HG02884 (cell line): ENCODE results near the gene NPHS2.
"Not testable (repeated sequence)": the region's sequence is repeated elsewhere in the genome, so short reads cannot be mapped to it uniquely, and the experiment has no call there.

ENCODE experiments used
- ATAC-seq: cut with Tn5 transposase; IDR thresholded peaks from one replicate; pipeline ENCODE4 v1.9.1; 2021; ENCODE audit warnings: mild to moderate bottlenecking, moderate library complexity; ENCODE audit not compliant: unreplicated experiment

The NPHS2 gene

DNA sequence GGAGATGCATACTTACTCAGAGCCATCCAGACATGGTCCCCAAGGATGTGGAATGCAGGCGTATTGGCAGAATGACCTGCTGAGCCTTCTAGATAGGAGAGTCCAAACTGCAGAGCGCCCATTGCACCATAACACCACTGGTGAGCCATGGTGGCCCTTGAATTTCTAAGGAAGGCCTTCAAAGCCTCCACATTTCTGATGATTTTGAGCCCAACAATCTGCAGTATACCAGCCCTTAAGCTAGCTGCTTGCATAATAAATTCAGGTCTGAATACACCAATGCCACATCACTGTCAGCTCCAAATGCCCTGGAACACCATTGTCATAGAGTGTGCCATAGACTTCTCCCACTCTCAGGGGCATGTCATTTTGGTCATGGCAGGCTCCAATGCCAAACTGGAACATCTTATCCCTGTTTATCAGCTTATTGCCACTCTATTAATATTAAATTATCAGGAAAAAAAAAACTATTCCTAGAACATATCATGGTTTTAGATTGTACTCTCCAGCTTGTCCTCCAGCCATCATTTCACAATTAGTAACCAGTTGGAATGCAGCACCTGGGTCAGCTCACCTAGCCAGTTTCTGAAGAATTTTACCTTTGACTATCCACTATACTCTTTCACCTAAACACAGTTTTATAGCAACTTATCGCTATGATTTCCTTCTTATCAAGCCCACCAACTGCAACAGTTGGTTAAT is 26.9 kb downstream of the NPHS2 start:
- no peak for ATAC-seq

GRCh38 chr1:179547021-179547535 is 28.7 kb downstream of the NPHS2 start:
- ATAC-seq: no peak

GRCh38 chr1:179545321-179545720 is 30.4 kb downstream of the NPHS2 start:
- no peak for ATAC-seq

- no peak for ATAC-seq
Measured at GRCh38 chr1:179541774-179542173, 34.0 kb downstream of the NPHS2 start.

DNA sequence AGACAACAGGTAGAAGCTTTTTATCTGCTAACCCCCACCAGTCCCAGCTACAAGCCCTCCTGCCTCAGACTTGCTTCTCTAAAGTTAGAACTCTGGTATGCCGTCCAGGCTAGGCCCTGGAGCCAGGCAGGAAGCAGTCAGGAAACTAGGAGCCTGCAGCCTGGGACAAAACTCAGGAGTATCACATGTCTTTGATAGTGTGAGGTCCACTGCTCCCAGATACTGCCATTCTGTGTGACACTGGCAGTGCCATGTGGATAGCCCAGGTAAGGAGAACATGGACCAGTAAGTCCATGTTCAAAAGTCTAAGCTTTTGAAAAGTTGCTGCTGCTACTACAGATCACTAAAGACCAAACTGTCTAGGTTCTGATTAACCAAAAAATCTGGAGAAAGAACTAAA is 45.4 kb downstream of the NPHS2 start:
- ATAC-seq: no peak

- ATAC-seq: no peak
Measured at GRCh38 chr1:179529482-179530195, 46.1 kb downstream of the NPHS2 start.

GRCh38 chr1:179518544-179518943 is 57.2 kb downstream of the NPHS2 start:
- not testable (repeated sequence) for ATAC-seq

- no peak for ATAC-seq
Measured at GRCh38 chr1:179516976-179517705, 58.6 kb downstream of the NPHS2 start.

DNA sequence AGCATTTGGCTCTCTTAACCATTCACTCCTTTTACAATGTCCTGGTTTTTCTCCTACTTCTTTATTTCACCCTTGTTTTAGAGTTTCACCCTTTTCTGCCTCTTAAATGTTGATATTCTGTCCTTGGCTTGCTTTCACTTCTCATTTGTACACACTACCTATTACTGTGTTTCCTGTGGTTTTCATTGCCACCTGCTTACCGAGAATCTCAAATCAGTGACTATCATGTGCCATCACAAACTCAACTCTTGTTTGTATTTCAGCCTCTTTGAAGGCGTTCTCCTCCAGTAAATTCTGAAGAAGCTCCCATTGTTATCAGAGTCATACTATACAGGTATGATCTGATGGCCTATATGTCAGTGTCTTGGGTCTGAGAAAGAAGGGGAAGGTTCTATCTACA is 65.7 kb downstream of the NPHS2 start:
- ATAC-seq: peak; percentile 75

DNA sequence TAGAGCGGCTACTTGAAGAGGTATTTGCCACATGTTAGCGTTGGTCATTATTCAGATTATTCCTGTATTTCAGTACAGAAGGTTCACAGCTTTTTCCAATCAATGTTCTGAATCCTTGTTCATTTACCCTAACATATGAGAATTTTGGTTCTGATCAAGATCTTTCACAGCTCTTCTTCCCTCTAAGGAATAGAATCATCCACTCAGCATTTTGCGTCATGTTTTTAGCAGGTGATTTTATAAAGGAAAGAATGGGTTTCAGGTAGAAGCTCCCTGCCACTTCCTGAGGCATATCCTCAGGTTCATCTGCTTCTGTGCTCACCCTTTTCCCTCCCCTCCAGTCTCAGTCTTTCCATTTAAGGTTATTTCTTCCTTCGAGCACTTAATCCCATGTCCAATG is 66.4 kb downstream of the NPHS2 start:
- no peak for ATAC-seq

DNA sequence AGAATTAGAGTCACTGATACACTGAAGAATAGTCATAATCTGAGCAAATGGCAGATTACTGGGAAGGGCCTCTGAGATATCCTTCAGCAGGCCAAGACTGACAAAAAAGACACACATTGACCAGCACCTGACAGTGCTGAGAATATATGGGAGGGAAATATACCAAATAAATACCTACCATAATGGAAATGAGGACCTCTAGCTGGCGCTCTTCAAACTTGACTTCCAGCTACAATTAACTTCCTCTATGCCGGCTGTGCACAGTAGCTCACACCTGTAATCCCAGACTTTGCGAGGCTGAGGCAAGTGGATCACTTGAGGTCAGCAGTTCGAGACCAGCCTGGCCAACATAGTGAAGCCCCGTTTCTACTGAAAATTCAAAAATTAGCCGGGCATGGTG is 69.5 kb downstream of the NPHS2 start:
- no peak for ATAC-seq
